CD8-positive, alpha-beta memory T cell (primary cell): Measurements from ENCODE around the gene BFSP2. TPM values are rescaled to one million over a fixed set of nuclear protein-coding genes. Genes with fewer than 3 reads are reported as not detected.

ENCODE experiments used
- CTCF ChIA-PET: fragments of 350-600 bp; sonication (Branson Sonifier 250); formaldehyde crosslinking; loops from one replicate; lab custom pipeline; 2021; ENCODE audit warnings: antibody characterized with exemption; lab: Charles Lee
- POLR2A ChIA-PET: fragments of 350-600 bp; sonication (Branson Sonifier 250); formaldehyde crosslinking; loops from one replicate; lab custom pipeline; 2021; ENCODE audit warnings: antibody characterized with exemption; lab: Charles Lee
- DNase-seq, 5 donors: peaks; one replicate each; pipeline versions ENCODE4 v3.0.0 to v3.0.0-alpha.2; 2020 to 2022; ENCODE audit warnings: mixed read lengths in 1 of 5
- H3K27ac ChIP-seq: one replicate; pipeline ENCODE4 v1.7.0; 2013; ENCODE audit warnings: low read depth, mild to moderate bottlenecking, low read length, moderate library complexity
- H3K27me3 ChIP-seq: 2 replicates; pipeline ENCODE4 v1.7.0; 2013; ENCODE audit warnings: low read length, mild to moderate bottlenecking; ENCODE audit not compliant: insufficient read depth, poor library complexity, severe bottlenecking
- H3K36me3 ChIP-seq: 2 replicates; pipeline ENCODE4 v1.7.0; 2013; ENCODE audit warnings: mild to moderate bottlenecking, low read length, moderate library complexity; ENCODE audit not compliant: insufficient read depth
- H3K4me1 ChIP-seq: 2 replicates; pipeline ENCODE4 v1.7.0; 2013; ENCODE audit warnings: mild to moderate bottlenecking, low read length, moderate library complexity; ENCODE audit not compliant: insufficient read depth
- H3K4me3 ChIP-seq: 2 replicates; pipeline ENCODE4 v1.7.0; 2013; ENCODE audit warnings: mild to moderate bottlenecking, low read length
- H3K9me3 ChIP-seq: 2 replicates; pipeline ENCODE4 v1.7.0; 2013; ENCODE audit warnings: mild to moderate bottlenecking, low read length
- H3K27ac Mint-ChIP-seq, 8 donors: one replicate each; pipeline ENCODE4 v1.8.0; 2020 to 2021; ENCODE audit warnings: mixed read lengths in 8 of 8, mild to moderate bottlenecking in 6 of 8, inconsistent platforms in 3 of 8, moderate library complexity in 3 of 8
- H3K27me3 Mint-ChIP-seq, 2 donors: one replicate each; pipeline ENCODE4 v1.8.0; 2020 to 2021; ENCODE audit warnings: mixed read lengths in 2 of 2, mild to moderate bottlenecking in 1 of 2, moderate library complexity in 1 of 2
- H3K36me3 Mint-ChIP-seq, 3 donors: one replicate each; pipeline ENCODE4 v1.8.0; 2020 to 2021; ENCODE audit warnings: mixed read lengths in 3 of 3, inconsistent platforms in 1 of 3, mild to moderate bottlenecking in 1 of 3
- H3K4me1 Mint-ChIP-seq, 3 donors: one replicate each; pipeline ENCODE4 v1.8.0; 2020 to 2021; ENCODE audit warnings: mixed read lengths in 3 of 3, inconsistent platforms in 1 of 3, mild to moderate bottlenecking in 1 of 3
- H3K4me3 Mint-ChIP-seq, 7 donors: one replicate each; pipeline ENCODE4 v1.8.0; 2020 to 2021; ENCODE audit warnings: mixed read lengths in 7 of 7, mild to moderate bottlenecking in 6 of 7, moderate library complexity in 4 of 7, inconsistent platforms in 2 of 7
- H3K9me3 Mint-ChIP-seq, 5 donors: one replicate each; pipeline ENCODE4 v1.8.0; 2020 to 2022; ENCODE audit warnings: mixed read lengths in 5 of 5, mild to moderate bottlenecking in 3 of 5, moderate library complexity in 2 of 5, inconsistent platforms in 1 of 5
- polyA plus RNA-seq: library from polyadenylated mRNA; unstranded; fragments of 300-500 nt; fragmentation: Illumina TruSeq; gene quantifications from one replicate; pipeline ENCODE4 v1.2.3, GENCODE V29; 2021
- total RNA-seq, 2 experiments: library from RNA; stranded (reverse); gene quantifications; one replicate each; pipeline ENCODE4 v1.2.3, GENCODE V29; 2021

Gene BFSP2
- total and polyA plus RNA-seq, 3 experiments from 2014 or later: 0.82 TPM; not detected in 2

DNA sequence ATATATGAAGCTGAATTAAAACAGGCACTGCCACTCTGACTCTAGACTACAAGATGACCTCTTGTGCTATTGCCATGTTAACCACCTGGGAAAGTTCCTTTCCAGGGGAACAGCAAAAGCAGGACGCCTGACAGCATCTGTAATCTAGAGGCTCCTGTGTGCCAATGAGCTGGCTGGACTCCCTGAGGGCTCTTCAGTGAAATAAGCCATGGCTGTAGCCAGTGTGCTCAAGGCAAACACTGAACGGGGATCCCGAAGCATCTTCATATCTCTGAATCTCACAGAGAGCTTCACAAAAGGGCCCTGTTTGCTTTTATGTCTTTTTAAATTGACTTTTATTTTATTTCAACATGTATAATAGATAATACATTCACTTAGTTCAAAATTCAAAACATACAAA, 57.2 kb downstream of the BFSP2 start:
- CTCF ChIA-PET: interaction anchor here (1.1 to 1.9 kb wide), 3 partner anchors 10 to 117 kb away, joined by 3 to 7 read pairs (median 5); no protein-coding TSS in a partner anchor

DNA sequence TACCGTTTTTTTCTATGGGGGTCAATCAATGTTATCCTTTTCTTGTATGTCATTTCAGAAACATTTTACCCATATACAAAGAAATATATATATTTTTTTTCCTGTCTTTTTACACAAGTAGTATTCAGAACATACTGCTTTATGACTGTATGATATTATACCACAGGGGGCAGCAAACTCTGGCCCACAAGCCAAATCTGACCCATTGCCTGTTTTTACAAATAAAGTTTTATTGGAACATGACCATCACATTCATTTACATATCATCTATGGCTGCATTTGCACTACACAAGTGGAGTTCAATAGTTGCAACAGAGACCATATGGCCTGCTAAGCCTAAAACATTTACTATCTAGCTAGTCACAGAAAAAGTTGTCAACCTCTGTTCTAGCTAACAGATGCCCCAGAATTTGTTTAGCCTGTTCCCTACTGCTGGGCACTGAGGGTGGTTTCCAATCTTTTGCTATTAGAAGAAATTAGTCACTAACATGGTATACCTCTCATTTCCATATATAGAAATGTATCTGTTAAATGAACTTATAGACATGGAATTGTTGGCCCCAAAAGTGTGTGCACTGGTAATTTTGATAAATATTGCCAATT, 57.7 kb downstream of the BFSP2 start:
- ChIA-PET CTCF (interaction anchor here (1.1 to 1.9 kb wide), 3 partner anchors 10 to 117 kb away, joined by 3 to 7 read pairs (median 5); no protein-coding TSS in a partner anchor), POLR2A (interaction anchor here (0.9 kb wide), 1 partner anchor 116 kb away, joined by 6 read pairs; the partner anchor contains the start of gene CDV3)
- no peaks in the 10 kb centered on the region for H3K9me3 Mint-ChIP-seq
- Histone ChIP-seq H3K27ac (no peak overlapping the region), H3K4me3 (no peak overlapping the region), H3K4me1 (no peaks in the 10 kb centered on the region), H3K27me3 (no peaks in the 10 kb centered on the region), H3K9me3 (no peaks in the 10 kb centered on the region), H3K36me3 (no peaks in the 10 kb centered on the region)
- no peaks in the 10 kb centered on the region for H3K27me3 Mint-ChIP-seq
- H3K27ac Mint-ChIP-seq: no peak overlapping the region
- no peak for DNase-seq
- H3K36me3 Mint-ChIP-seq: no peaks in the 10 kb centered on the region
- peaks cover 0 to 17% (median 0%) of the 10 kb centered on the region in 3 donors for H3K4me1 Mint-ChIP-seq
- H3K4me3 Mint-ChIP-seq: no peak overlapping the region

More for the DNA sequence above, 57.2 kb downstream of the BFSP2 start:
- no peaks in the 10 kb centered on the region for H3K27me3 Mint-ChIP-seq
- H3K27me3 ChIP-seq: no peaks in the 10 kb centered on the region
- peaks cover 0 to 22% (median 0%) of the 10 kb centered on the region in 3 donors for H3K4me1 Mint-ChIP-seq
- no peak overlapping the region for H3K27ac Mint-ChIP-seq
- no peaks in the 10 kb centered on the region for H3K9me3 Mint-ChIP-seq
- no peak overlapping the region for H3K27ac ChIP-seq
- H3K4me1 ChIP-seq: no peaks in the 10 kb centered on the region
- H3K4me3 Mint-ChIP-seq: no peak overlapping the region
- no peaks in the 10 kb centered on the region for H3K36me3 Mint-ChIP-seq
- H3K36me3 ChIP-seq: no peaks in the 10 kb centered on the region
- H3K4me3 ChIP-seq: no peak overlapping the region
- H3K9me3 ChIP-seq: no peaks in the 10 kb centered on the region
- no peak for DNase-seq
- POLR2A ChIA-PET: interaction anchor here (0.9 kb wide), 1 partner anchor 116 kb away, joined by 6 read pairs; the partner anchor contains the start of gene CDV3

DNA sequence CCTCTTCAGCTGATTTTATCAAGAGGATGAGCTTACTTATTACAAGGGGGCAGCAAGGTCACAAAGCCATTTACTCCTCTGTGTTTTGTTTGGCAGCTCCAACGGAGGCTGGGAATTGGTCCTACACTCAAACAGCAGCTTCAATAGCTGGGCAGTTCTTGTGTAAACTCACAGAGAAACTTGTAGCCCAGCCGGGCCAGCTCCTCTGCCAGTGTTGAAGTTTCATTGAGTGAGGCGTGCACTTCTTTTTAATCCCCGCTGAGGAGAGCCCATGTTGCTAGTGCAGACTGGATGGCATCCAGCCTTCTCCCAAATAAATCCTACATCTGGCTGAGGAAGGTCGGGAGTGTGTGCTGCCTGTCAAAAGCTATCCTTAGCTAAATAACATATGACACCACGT, 59.5 kb downstream of the BFSP2 start:
- H3K36me3 Mint-ChIP-seq: no peaks in the 10 kb centered on the region
- CTCF ChIA-PET: interaction anchor here (1.1 to 1.3 kb wide), 3 partner anchors 10 to 12 kb away, joined by 3 to 4 read pairs (median 3); no protein-coding TSS in a partner anchor

DNA sequence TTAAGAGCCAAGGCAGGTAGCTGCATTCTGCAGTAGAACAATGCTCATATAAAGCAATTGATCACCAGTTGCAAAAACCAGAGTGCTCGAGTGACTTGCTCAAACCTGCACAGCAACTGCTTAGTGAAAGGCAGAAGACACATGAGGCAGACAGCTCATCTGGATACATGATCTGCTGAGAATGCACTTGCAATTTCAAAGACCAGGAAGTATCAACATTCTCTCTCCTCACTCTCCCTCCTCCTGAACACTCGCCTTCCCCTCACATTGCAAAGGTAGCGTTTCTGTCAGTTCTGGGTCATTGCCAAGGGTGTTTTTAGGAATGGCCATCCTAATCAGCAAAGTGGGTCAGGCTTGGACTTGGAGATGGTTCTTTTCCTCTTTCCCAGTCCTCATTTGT, 61.0 kb downstream of the BFSP2 start:
- peak overlapping the region in 2 of 7 donors; percentile 21 to 41 for H3K4me3 Mint-ChIP-seq
- no peaks in the 10 kb centered on the region for H3K9me3 Mint-ChIP-seq
- H3K4me3 ChIP-seq: no peak overlapping the region
- H3K4me1 Mint-ChIP-seq: peaks cover 0 to 30% (median 0%) of the 10 kb centered on the region in 3 donors
- no peaks in the 10 kb centered on the region for H3K27me3 ChIP-seq
- H3K4me1 ChIP-seq: no peaks in the 10 kb centered on the region
- no peaks in the 10 kb centered on the region for H3K9me3 ChIP-seq
- H3K36me3 Mint-ChIP-seq: no peaks in the 10 kb centered on the region
- no peaks in the 10 kb centered on the region for H3K36me3 ChIP-seq
- no peak for DNase-seq
- H3K27ac Mint-ChIP-seq: peak overlapping the region in 2 of 8 donors; percentile 54 to 70
- CTCF ChIA-PET: no interaction called here
- no peaks in the 10 kb centered on the region for H3K27me3 Mint-ChIP-seq
- H3K27ac ChIP-seq: no peak overlapping the region
- POLR2A ChIA-PET: no interaction called here

More for the DNA sequence above, 59.5 kb downstream of the BFSP2 start:
- no peak overlapping the region for H3K4me3 Mint-ChIP-seq
- no peaks in the 10 kb centered on the region for H3K36me3 ChIP-seq
- no peaks in the 10 kb centered on the region for H3K4me1 ChIP-seq
- H3K9me3 Mint-ChIP-seq: no peaks in the 10 kb centered on the region
- H3K27ac Mint-ChIP-seq: no peak overlapping the region
- H3K4me3 ChIP-seq: no peak overlapping the region
- H3K4me1 Mint-ChIP-seq: peaks cover 0 to 27% (median 0%) of the 10 kb centered on the region in 3 donors
- POLR2A ChIA-PET: no interaction called here
- no peaks in the 10 kb centered on the region for H3K9me3 ChIP-seq
- H3K27me3 Mint-ChIP-seq: no peaks in the 10 kb centered on the region
- no peaks in the 10 kb centered on the region for H3K27me3 ChIP-seq
- DNase-seq: no peak
- no peak overlapping the region for H3K27ac ChIP-seq

DNA sequence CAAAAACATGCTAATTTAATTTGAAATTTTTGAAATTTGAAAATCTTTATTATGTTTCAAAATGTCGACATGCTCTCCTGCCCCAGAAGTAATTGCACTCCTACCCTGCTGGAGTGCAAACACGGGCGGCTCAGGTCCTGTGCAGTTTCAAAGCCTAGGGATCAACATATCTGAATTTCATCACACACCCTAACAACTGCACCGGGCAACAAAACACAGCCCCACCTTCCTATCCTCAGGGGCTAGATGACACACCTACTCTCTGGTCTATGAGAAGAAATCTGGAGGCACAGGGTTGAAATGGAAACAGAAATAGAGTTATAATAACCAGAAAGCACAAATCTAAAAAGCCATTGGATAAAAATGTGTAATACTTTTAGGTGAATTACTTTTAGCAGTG, 61.4 kb downstream of the BFSP2 start:
- Histone ChIP-seq H3K4me1 (no peaks in the 10 kb centered on the region), H3K4me3 (no peak overlapping the region), H3K27me3 (no peaks in the 10 kb centered on the region), H3K36me3 (no peaks in the 10 kb centered on the region), H3K9me3 (no peaks in the 10 kb centered on the region), H3K27ac (no peak overlapping the region)
- Mint-ChIP-seq H3K27me3 (no peaks in the 10 kb centered on the region), H3K4me3 (no peak overlapping the region), H3K27ac (no peak overlapping the region), H3K4me1 (peaks cover 0 to 35% (median 0%) of the 10 kb centered on the region in 3 donors), H3K36me3 (no peaks in the 10 kb centered on the region), H3K9me3 (no peaks in the 10 kb centered on the region)
- DNase-seq: no peak
- POLR2A ChIA-PET: no interaction called here
- CTCF ChIA-PET: no interaction called here

DNA sequence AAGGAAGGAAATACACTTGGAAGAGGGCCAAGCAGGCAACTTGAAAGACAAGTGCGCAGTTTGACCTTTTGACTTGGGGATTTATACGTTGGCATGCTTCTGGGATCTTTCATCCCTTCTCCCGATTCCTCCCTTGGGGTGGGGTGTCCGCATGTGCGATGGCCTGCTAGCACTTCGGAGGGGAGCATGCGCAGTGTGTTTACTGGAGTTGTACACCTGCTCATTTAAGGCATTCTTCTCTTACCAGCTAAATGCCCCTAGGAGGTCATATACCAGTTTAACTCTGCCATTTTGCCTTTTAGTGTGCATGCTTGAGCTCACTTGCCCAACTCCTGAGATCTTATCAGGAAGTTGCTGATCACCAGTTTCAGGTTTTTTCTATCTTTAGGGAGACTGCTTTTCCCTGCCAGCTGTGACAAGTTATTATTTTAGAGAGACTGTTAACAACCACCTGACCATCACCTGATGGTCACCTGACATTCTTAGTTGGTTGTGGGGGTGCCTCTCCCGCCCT, 63.5 kb downstream of the BFSP2 start:
- Mint-ChIP-seq H3K27me3 (peaks cover 0 to 4% of the 10 kb centered on the region in 2 donors), H3K27ac (peak overlapping the region in 1 of 8 donors; percentile 62), H3K36me3 (no peaks in the 10 kb centered on the region), H3K4me3 (no peak overlapping the region), H3K9me3 (no peaks in the 10 kb centered on the region), H3K4me1 (peaks cover 4 to 53% (median 18%) of the 10 kb centered on the region in 3 donors)
- no peak for DNase-seq
- no peaks in the 10 kb centered on the region for H3K27me3 ChIP-seq
- ChIA-PET CTCF (interaction anchor here (1.2 to 1.3 kb wide), 2 partner anchors 9 to 111 kb away, joined by 3 read pairs; no protein-coding TSS in a partner anchor), POLR2A (no interaction called here)
- no peak overlapping the region for H3K4me3 ChIP-seq
- H3K27ac ChIP-seq: no peak overlapping the region
- no peaks in the 10 kb centered on the region for H3K9me3 ChIP-seq
- H3K4me1 ChIP-seq: no peaks in the 10 kb centered on the region
- H3K36me3 ChIP-seq: no peaks in the 10 kb centered on the region

DNA sequence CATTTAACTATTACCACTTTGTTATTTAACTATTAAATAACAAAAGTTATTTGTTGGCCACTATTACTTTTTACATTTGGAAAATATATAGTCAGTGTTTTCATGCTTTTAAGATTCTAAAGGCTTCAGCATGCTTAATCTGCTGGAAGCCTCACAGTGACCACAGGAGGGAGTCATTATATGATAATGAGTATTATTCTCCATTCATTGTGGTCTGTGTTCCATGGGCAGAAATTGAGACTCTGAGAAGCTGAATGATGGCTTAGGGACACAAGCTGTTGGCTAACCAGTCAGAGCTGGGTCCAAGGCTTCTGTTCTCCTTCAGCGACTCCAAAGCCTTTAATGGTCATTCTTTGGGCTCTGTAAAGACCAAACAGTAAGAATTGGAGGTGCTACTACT, 64.7 kb downstream of the BFSP2 start:
- Mint-ChIP-seq H3K27ac (no peak overlapping the region), H3K4me3 (no peak overlapping the region), H3K36me3 (no peaks in the 10 kb centered on the region), H3K4me1 (peaks cover 5 to 55% (median 19%) of the 10 kb centered on the region in 3 donors), H3K27me3 (peaks cover 0 to 4% of the 10 kb centered on the region in 2 donors), H3K9me3 (no peaks in the 10 kb centered on the region)
- Histone ChIP-seq H3K4me3 (no peak overlapping the region), H3K36me3 (no peaks in the 10 kb centered on the region), H3K27me3 (no peaks in the 10 kb centered on the region), H3K4me1 (no peaks in the 10 kb centered on the region), H3K9me3 (no peaks in the 10 kb centered on the region), H3K27ac (no peak overlapping the region)
- DNase-seq: no peak
- POLR2A ChIA-PET: no interaction called here
- CTCF ChIA-PET: interaction anchor here (0.7 to 2.0 kb wide), 3 partner anchors 11 to 83 kb away, joined by 3 to 5 read pairs (median 4); no protein-coding TSS in a partner anchor
